ENCODE measurements around the gene ASB15. TPM values are rescaled to one million over a fixed set of nuclear protein-coding genes. Genes with fewer than 3 reads are reported as not detected.

The ASB15 gene
- total and polyA plus RNA-seq, 2 of the 8 experiments (the other 6 are each of a cell fraction or from before 2014, with no cell fraction given) = not detected

DNA sequence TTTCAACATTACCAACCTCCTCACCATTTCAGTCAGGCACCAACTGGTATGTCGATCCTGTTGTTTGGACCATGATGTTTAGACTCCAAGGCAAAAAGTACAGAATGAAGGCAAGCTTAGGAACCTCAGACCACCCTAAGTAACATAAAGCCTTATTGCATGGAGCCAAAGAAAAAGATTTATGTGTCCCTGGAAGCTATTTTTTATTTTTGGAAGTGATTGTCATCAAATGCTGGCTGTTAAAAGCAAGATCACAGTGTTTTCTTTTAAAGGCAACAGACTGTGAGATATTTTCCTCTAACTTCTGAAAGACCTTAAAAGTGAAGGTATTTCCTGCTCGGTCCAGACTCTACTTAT lies 8.2 kb downstream of the ASB15 start:
- Histone ChIP-seq H4K91ac (replicated peaks; ENCODE audit: insufficient read length, low read length) (no peak overlapping the region), H3K36me3 (ENCODE audit: control insufficient read depth in 2 of 4, insufficient read depth in 4 of 4, low read length in 3 of 4) (no peaks in the 10 kb centered on the region), H2AFZ (ENCODE audit: low read length) (no peak overlapping the region), H2BK15ac (ENCODE audit: low read length) (no peak overlapping the region), H3K27me3 (replicated peaks in 1 of 4; ENCODE audit: control insufficient read depth in 3 of 4, extremely low read depth in 1 of 4, insufficient read depth in 3 of 4, low read length in 3 of 4) (no peaks in the 10 kb centered on the region), H2BK12ac (ENCODE audit: low read depth, low read length) (no peak overlapping the region), H3K9ac (replicated peaks in 1 of 4; ENCODE audit: extremely low read depth in 1 of 4, low read depth in 3 of 4, low read length in 3 of 4) (no peak overlapping the region), H4K8ac (ENCODE audit: extremely low read depth, insufficient read depth, low read length) (no peak overlapping the region), H2AK5ac (ENCODE audit: low read depth, low read length) (no peak overlapping the region), H4K20me1 (replicated peaks in 1 of 2; ENCODE audit: control insufficient read depth in 1 of 2, insufficient read depth in 2 of 2, low read length in 2 of 2) (no peaks in the 10 kb centered on the region), H3K79me1 (ENCODE audit: low read depth, low read length) (no peaks in the 10 kb centered on the region), H2BK5ac (ENCODE audit: low read depth, low read length) (no peak overlapping the region), H3K23me2 (ENCODE audit: low read depth, low read length) (no peaks in the 10 kb centered on the region), H3K18ac (ENCODE audit: extremely low read depth, low read length) (no peak overlapping the region), H3K56ac (replicated peaks; ENCODE audit: insufficient read length, low read depth, low read length) (no peak overlapping the region), H3K14ac (ENCODE audit: insufficient read length) (no peak overlapping the region), H3K79me2 (ENCODE audit: control insufficient read depth in 1 of 2, insufficient read depth in 2 of 2, low read length in 2 of 2) (no peaks in the 10 kb centered on the region), H3K4ac (replicated peaks; ENCODE audit: insufficient read length, low read depth, low read length) (no peak overlapping the region), H3K27ac (ENCODE audit: low read depth, low read length) (no peak overlapping the region), H3K4me2 (ENCODE audit: insufficient read depth in 1 of 2, low read depth in 2 of 2, low read length in 2 of 2) (no peak overlapping the region), H2BK20ac (ENCODE audit: low read length) (no peak overlapping the region), H4K5ac (ENCODE audit: insufficient read length, low read depth, low read length) (no peak overlapping the region), H3K4me3 (ENCODE audit: extremely low read depth in 1 of 4, insufficient read depth in 2 of 4, low read depth in 3 of 4, low read length in 4 of 4) (no peak overlapping the region), H3K4me1 (replicated peaks in 1 of 4; ENCODE audit: control insufficient read depth in 3 of 4, insufficient read depth in 4 of 4, low read length in 3 of 4) (no peaks in the 10 kb centered on the region), H2BK120ac (replicated peaks; ENCODE audit: low read depth, low read length) (no peak overlapping the region), H3K9me3 (ENCODE audit: insufficient read depth in 2 of 2, low read depth in 1 of 2, low read length in 1 of 2) (no peaks in the 10 kb centered on the region), H3K23ac (ENCODE audit: insufficient read length) (no peak overlapping the region)
- no peak for DNase-seq (ENCODE audit: low read depth in 1 of 2, low spot score in 2 of 2)
- POLR2A ChIA-PET (ENCODE audit: partially characterized antibody) = no interaction called here
- WGBS, 2 experiments (ENCODE audit: extremely low coverage in 1 of 2, insufficient coverage in 1 of 2, insufficient read length in 1 of 2, insufficient replicate concordance in 2 of 2, low coverage in 1 of 2, low lambda C conversion rate in 2 of 2, missing lambda C conversion rate in 1 of 2) = 87% methylated on average over 2 of the region's 2 CpGs; no CpG with 5 or more reads in 1 of the 2 experiments
- TF ChIP-seq CEBPB (IDR thresholded peaks at IDR 0.05; ENCODE audit: low read depth, low read length) (no peak), CBX8 (IDR thresholded peaks at IDR 0.05; ENCODE audit: borderline replicate concordance, low read depth, low read length) (no peak), NANOG (IDR thresholded peaks at IDR 0.05; ENCODE audit: insufficient read depth, low read depth, low read length, poor library complexity, severe bottlenecking) (no peak), SRF (IDR thresholded peaks at IDR 0.05; ENCODE audit: low read depth, low read length) (no peak), EZH2 (IDR thresholded peaks at IDR 0.05; ENCODE audit: low read depth, low read length, severe bottlenecking) (no peak), CHD1 (IDR thresholded peaks at IDR 0.05; ENCODE audit: low read depth, low read length) (no peak), SIX5 (IDR thresholded peaks at IDR 0.05; ENCODE audit: low read depth, low read length) (no peak), SIN3A (conservative IDR thresholded peaks at IDR 0.05 in 1 of 2, IDR thresholded peaks at IDR 0.05 in 1 of 2; ENCODE audit: low read depth in 1 of 2, low read length in 2 of 2) (no peak), PHF8 (conservative IDR thresholded peaks at IDR 0.05; ENCODE audit: low read depth, low read length) (no peak), SAP30 (IDR thresholded peaks at IDR 0.05; ENCODE audit: insufficient read depth, insufficient replicate concordance, low read length) (no peak), TEAD4 (IDR thresholded peaks at IDR 0.05; ENCODE audit: low read depth, low read length) (no peak)
- CTCF ChIA-PET (ENCODE audit: partially characterized antibody) = interaction anchor here (0.9 to 3.2 kb wide), 4 partner anchors 14 to 29 kb away, joined by 3 to 14 read pairs (median 4); no protein-coding TSS in a partner anchor
- FAIRE-seq = no peak
